ENCODE results near the gene STARD10.
"Not testable (repeated sequence)": the region's sequence is repeated elsewhere in the genome, so short reads cannot be mapped to it uniquely, and the experiment has no call there.

The STARD10 gene

DNA sequence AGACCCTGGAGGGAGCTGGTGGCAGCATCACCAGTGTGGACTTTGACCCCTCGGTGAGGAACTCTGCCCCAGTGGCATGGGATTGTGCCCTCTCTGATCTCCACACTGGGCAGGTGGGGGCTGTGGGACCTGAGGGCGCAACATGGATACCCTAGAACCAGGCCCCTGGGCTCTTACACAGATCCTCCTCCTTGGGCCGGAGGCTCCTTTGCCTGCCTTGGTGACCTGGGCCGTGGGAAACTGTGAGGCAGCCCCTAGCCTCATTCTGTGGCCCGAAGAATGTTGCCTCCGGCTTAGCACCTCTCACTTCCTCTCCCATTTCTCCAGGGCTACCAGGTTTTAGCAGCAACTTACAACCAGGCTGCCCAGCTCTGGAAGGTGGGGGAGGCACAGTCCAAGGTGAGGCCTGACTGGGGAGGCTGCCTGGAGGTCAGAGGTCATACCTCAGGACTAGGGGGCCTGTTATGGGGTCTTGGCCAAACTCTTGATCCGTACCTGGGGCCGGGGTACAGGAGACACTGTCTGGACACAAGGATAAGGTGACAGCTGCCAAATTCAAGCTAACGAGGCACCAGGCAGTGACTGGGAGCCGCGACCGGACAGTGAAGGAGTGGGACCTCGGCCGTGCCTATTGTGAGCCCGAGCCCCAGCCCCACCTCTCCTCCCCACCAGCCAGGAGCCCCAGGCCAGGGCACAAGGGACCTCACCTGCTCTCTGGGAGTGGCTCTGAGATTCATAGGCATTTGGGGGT lies 32.5 kb upstream of the STARD10 start:
- DNase-seq (ENCODE audit: low read depth in 2 of 2): no peak

DNA sequence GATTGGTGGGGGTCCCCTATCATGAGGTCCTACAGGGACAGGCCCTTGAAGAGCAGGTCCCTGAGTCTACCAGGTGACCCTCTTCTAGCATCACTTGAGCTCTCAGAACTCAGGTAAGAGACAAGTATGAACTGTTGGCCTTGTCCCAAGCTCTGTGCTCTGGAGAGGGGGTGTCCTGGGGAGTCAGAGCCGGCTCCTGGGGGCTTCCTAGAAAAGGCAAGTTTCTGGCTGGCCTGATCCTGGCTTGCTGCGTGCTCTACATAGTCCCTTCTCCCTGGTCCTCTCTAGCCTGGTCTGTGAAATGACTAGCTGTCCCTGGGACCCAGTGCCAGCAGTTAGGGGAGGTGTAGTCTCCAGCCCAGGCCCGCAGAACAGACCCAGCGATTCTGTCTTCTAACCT lies 31.8 kb upstream of the STARD10 start:
- DNase-seq (ENCODE audit: low read depth in 2 of 2): no peak

- no peak for DNase-seq (ENCODE audit: low read depth in 2 of 2)
These were observed 31.1 kb upstream of the STARD10 start for GRCh38 chr11:72824811-72825505.

GRCh38 chr11:72824020-72824419 lies 30.2 kb upstream of the STARD10 start:
- DNase-seq (ENCODE audit: low read depth in 2 of 2): no peak

- no peak for DNase-seq (ENCODE audit: low read depth in 2 of 2)
These were observed 29.4 kb upstream of the STARD10 start for GRCh38 chr11:72823105-72823804.

- DNase-seq (ENCODE audit: low read depth in 2 of 2): peak; percentile 59 to 84
These were observed 28.3 kb upstream of the STARD10 start for GRCh38 chr11:72821920-72822799.

DNA sequence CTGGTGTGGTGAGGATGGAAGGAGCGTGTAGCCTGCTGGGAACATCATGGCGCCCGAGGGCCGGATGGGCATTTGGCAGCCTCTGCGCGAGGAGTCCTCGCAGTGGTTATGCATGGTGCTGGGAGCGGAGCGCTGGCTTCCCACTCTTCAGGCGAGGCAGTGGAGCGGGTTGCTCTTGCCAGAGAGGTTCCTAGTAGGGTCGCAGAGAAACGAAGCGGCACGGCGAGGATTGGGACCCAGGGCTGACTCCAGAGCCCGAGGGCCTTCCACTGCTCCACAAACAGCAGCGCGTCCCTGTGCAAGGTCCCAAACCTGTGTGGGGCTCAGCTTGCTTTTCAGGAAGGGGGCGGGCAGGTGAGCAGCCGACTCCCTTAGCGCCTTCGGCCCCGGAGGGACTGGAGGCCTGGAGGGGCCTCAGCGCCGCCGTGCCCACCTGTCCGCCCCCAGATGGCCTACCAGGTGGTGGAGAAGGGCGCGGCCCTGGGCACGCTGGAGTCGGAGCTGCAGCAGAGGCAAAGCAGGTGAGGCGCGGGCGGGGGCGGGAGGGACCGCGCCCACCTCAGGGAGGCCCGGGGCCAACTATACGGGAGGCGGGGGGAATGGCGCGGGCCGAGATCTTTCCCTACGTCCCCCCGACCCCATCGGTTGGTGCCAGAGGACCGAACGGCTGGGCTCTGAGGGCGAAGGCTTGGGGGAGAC lies 27.5 kb upstream of the STARD10 start:
- no peak for DNase-seq (ENCODE audit: low read depth in 2 of 2)

- no peak for DNase-seq (ENCODE audit: low read depth in 2 of 2)
These were observed 26.7 kb upstream of the STARD10 start for GRCh38 chr11:72820439-72821139.

GRCh38 chr11:72818971-72819370 lies 25.1 kb upstream of the STARD10 start:
- no peak for DNase-seq (ENCODE audit: low read depth in 2 of 2)

GRCh38 chr11:72817966-72818365 lies 24.1 kb upstream of the STARD10 start:
- no peak for DNase-seq (ENCODE audit: low read depth in 2 of 2)

- no peak for DNase-seq (ENCODE audit: low read depth in 2 of 2)
These were observed 22.6 kb upstream of the STARD10 start for GRCh38 chr11:72816404-72816990.

DNA sequence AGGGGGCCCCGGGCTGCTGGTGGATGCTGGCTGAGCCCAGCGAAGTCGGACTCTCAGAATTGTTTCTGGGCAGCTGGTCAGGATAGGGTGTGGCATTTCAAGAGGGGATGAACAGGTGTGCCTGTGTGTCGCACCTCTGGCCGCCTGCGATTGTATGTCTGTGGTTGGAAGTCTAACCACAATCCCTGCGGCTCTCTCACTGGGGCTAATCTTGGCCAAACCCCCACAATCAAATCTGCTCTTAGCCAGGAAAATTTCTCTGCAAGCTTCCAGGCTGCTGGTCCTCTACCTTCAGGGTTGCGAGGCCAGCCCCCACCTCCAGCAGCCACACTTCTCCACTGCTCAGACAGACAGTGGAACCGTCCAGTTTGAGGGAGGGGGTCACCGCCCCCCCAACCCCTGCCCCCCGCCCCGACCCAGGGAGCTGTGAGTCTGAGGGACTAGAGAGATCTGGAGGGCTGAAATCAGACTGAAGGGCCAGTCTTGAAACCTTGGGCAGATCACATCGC lies 21.3 kb upstream of the STARD10 start:
- DNase-seq (ENCODE audit: low read depth in 2 of 2): no peak

DNA sequence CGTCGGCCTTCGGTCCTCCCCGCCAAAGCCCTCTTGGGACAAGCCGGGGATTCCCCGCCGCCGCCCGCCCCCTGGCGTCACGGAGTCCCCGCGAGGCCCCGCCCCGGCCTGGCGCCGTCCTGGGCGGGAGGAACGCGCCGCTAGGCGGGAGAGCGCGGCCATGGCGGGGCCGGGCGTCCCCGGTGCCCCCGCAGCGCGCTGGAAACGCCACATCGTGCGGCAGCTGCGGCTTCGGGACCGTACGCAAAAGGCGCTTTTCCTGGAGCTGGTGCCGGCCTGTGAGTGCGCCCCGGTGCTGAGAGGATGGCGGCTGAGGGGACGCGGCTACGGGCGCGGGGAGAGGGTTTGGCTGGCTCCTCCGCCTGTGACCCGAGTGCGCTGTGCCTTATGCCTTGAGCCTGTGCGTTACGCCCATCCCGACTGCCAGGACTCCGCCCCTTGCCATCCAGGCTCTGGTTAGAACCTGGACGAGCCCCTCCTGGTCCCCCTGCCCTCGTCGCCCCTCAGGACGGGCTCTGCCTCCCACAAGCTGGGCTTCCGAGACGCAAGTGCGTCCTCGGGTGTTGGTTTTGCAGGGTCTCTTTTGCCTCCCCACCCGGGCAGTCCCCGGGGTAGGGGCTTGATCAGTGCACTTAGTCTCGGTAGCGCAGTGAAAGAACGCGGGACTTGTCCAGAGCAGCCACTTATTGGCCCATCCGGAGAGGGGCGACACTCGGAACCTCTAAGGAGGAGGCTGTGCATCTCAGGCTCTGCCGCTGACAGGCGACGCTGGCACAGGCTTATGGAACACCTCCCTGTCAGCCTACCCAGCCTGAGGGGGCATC lies 20.7 kb upstream of the STARD10 start, which contains the start of gene ATG16L2:
ATG16L2 (plus strand) TSS at position 126 of the 824 bp plus-strand sequence; CDS start at position 161, 35 bp downstream.
- DNase-seq (ENCODE audit: low read depth in 2 of 2): peak; percentile 81 to 84

GRCh38 chr11:72813740-72814285 lies 20.0 kb upstream of the STARD10 start:
- peak in 1 of 2 donors; percentile 75 for DNase-seq (ENCODE audit: low read depth in 2 of 2)

DNA sequence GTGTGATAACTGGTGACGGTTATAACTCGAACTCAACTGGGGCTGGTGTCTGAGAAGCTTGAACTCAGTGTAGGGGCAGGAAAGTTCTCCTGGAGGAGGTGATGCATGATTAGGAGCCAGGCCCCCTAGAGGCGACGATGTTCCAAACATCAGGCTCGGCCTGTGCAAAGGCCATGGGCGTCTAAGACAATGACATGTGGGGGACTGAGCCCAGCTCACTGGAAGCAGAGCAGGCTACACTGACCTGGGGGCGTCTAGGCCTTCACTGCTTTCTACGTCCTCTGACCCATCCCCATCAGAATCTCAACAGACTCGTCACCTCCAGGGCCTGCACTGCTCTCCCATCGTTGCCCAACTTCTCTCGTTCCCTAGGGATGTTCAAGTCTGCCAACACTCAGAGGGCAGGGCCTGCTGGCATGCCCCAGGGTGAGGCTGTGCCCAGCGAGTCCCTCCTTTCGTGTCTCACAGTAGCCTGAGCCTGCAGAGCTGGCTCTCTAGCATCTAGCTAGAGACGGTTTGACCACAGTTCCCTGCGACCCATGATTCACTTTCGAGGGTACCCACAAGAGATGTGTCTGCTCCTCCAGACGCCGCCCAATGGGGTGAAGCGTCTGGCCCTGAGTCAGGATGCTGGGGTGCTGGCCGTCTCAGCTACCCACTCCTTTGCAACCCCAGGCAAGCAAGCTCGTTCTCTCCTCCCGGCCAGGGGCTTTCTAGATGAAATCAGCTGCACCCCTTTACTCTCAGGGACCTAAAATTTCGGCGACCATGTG lies 19.3 kb upstream of the STARD10 start:
- DNase-seq (ENCODE audit: low read depth in 2 of 2): peak; percentile 44 to 49

DNA sequence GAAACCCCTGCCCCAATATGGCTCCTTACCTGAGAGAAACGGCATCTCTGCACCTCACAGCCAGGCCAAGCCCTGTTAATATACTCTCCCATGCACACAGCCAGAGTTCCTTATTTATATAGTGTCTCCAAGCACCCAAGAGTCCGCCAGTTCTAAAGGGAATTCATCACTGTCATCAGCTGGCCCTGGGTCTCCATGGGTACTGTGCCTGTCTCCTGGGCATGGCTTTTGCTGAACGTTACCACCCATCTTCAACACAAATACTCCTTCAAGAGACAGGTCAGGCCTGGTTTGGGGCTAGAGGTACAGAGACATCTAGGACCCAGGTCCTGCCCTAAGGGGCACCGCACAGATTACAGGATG lies 18.7 kb upstream of the STARD10 start:
- no peak for DNase-seq (ENCODE audit: low read depth in 2 of 2)

DNA sequence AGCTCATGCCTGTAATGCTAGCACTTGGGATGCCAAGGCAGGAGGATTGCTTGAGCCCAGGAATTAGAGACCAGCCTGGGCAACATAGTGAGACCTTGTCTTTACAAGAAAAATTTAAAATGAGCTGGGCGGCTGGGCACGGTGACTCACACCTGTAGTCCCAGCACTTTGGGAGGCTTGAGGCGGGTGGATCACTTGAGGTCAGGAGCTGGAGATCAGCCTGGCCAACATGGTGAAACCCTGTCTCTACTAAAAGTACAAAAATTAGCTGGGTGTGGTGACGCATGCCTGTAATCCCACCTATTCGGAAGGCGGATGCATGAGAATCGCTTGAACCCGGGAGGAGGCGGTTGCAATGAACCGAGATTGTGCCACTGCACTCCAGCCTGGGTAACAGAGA lies 17.8 kb upstream of the STARD10 start:
- DNase-seq (ENCODE audit: low read depth in 2 of 2): not testable (repeated sequence)

GRCh38 chr11:72808331-72808798 lies 14.5 kb upstream of the STARD10 start:
- no peak for DNase-seq (ENCODE audit: low read depth in 2 of 2)
